ENCODE measurements around the gene CPN2.

DNA sequence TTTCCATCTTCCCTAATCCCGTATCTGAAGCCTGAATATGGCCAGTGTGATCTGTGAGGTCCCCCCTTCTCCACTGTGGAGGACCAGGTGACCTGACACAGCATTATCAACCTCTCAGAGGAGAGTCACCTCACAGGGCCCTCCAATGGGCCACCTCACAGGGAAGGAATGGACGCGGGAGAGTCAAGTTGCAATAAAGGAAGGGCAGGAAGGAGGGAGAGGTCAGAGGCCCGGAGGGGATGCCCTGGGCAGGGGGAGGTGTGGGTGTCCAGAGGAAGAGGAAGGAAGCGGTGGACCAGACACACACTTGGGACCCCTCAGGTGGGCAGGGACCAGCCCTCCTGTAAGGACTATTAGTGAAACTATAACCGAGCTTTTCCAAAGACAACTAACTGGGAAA is 33.0 kb upstream of the CPN2 start:
- TF ChIP-seq, protein P1, sequence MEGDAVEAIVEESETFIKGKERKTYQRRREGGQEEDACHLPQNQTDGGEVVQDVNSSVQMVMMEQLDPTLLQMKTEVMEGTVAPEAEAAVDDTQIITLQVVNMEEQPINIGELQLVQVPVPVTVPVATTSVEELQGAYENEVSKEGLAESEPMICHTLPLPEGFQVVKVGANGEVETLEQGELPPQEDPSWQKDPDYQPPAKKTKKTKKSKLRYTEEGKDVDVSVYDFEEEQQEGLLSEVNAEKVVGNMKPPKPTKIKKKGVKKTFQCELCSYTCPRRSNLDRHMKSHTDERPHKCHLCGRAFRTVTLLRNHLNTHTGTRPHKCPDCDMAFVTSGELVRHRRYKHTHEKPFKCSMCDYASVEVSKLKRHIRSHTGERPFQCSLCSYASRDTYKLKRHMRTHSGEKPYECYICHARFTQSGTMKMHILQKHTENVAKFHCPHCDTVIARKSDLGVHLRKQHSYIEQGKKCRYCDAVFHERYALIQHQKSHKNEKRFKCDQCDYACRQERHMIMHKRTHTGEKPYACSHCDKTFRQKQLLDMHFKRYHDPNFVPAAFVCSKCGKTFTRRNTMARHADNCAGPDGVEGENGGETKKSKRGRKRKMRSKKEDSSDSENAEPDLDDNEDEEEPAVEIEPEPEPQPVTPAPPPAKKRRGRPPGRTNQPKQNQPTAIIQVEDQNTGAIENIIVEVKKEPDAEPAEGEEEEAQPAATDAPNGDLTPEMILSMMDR (IDR thresholded peaks at IDR 0.05), result no peak
- no peak for TF ChIP-seq POLR2A (IDR thresholded peaks at IDR 0.05)

Data from heart left ventricle (tissue), 13 donors.